ENCODE measurements around the gene ARL2BP. TPM values are rescaled to one million over a fixed set of nuclear protein-coding genes. Genes with fewer than 3 reads are reported as not detected.
"Not testable (repeated sequence)": the region's sequence is repeated elsewhere in the genome, so short reads cannot be mapped to it uniquely, and the experiment has no call there.

ARL2BP gene
- total RNA-seq, 1 donor from 2014 or later, result 43.3 TPM

DNA sequence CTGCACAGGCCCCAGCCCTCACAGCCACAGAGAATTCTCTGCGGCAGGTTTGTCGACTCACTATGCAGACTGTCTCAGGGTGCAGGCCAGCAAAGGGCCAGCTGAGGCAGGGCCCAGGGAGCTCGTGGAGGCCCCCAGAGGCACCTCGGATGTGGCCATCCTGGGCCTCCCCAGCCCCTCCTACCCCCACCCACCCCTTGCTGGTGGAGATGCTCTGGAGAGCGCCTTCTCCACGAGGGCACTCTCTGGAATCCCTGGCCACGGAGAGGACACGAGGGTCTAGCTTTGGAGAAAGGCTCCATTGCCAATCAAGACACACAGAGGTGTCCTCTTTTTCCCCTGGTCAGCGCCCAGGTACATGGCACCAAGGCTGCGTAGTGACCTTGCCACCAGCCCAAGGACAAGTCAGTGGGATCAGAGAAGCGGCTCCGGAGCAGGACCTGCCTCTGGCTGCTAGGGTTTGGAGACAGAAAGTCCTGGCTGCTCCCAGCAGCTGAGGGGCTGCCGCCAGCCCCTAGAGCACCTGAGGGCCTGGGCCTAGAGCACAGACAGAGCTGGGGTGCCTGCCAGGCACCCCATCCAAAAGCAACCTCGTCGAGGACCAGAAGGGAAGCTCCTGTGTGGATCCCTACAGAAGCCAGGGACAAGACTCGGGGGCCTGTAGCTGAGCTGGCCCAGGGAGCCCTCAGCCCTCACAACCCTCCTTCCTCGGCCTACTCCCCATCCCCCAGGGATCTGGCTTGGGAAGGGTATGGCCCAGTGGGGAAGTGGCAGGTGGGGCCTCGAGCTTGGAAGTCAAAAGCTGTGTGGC is 18.7 kb downstream of the ARL2BP start:
- no peak for DNase-seq (ENCODE audit: low spot score)

DNA sequence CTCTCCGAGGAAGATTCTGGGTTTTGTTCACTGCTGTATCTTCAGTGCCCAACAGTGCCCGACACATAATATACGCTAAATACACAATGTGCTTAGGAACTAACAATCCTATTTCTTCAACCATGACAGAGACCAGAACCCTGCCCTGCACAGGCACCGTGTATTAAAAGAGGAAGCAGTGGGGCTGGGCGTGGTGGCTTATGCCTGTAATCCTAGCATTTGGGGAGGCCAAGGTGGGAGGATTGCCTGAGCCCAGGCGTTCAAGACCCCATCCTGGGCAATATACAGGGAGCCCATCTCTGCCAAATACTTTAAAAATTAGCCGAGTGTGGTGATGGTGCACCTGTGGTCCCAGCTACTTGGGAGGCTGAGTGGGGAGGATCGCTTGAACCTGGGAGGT is 19.3 kb downstream of the ARL2BP start:
- no peak for DNase-seq (ENCODE audit: low spot score)

DNA sequence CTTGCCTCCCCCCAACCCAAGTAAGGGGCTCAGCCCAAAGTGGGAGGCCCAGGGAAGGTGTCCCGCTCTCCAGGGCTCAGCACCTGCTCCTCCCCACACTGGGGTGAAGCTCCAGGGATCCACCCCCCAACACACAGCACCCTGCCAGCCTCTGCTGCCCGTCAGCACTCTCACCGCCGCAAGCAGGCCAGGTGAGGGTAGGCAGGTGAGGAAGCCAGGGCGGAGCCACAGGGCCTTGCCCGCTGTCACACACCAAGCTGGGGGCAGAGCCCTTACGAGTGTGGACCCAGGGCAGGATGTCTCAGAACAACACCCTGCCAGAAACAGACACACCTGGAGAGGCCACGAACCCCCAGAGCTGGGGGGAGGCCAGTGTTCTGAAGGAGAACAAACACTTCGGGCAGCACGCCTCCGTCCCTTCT is 19.9 kb downstream of the ARL2BP start:
- no peak for DNase-seq (ENCODE audit: low spot score)

DNA sequence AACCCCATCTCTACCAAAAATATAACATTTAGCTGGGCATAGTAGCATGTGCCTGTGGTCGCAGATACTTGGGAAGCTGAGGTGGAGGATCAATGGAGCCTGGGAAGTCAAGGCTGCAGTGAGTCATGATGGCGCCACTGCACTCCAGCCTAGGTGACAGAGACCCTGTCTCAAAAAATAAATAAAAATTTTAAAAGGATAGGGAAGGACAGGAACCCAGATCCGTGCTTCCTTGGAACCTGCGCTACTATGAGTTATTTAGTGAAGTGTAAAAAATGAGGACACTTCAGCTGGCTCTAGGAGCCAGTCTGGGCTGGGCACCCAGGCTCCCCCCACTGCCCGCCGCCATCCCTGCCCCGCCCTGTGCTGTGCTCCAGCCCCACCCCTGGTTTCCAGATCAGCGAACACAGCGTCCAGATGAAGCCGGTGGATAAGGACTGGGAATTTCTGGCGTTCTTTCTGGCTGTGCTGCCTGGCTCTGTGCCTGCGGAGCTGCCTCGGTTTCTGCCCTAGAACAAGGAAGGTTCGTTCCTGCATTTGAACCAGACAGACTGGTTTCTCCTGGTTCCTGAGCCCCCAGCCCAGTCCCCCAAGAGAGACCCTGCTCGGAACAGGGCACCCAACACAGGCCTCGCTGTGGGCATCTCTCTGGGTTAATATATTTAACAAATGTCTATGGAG is 20.9 kb downstream of the ARL2BP start:
- DNase-seq (ENCODE audit: low spot score), result peak; percentile 86

DNA sequence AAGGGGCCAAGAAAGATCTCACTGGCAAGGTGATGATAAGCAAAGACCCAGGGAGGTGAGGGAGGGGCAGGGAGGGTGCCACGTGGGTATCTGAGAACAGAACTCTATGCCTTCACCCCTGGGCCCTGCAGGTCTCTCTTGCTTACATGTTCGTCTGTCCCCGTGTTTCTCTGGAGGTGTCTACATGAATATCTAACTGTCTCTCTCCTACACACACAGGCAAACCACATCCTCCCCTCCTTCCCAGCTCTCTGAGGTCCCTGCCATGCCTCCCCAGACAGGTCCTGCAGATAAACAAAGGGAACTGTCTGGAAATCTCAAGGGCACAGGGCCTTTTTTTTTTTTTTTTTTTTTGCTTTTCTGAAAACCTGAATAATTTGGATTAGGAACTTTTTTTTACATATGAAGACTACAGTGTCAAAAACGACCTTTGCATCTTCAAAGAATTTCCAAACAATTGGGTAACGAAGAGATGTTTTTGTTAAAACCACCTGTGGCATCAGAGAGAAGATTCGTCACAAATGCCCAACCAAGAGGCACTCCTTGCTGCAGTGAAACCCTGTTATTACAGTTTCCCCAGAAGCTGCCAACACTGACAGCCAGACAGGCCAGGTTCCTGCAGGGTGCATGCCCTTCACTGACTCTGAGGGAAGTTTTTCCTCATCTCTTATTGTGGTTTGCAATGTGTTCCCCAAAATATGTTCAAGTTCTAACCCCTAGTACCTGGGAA is 21.6 kb downstream of the ARL2BP start:
- DNase-seq (ENCODE audit: low spot score), result no peak

DNA sequence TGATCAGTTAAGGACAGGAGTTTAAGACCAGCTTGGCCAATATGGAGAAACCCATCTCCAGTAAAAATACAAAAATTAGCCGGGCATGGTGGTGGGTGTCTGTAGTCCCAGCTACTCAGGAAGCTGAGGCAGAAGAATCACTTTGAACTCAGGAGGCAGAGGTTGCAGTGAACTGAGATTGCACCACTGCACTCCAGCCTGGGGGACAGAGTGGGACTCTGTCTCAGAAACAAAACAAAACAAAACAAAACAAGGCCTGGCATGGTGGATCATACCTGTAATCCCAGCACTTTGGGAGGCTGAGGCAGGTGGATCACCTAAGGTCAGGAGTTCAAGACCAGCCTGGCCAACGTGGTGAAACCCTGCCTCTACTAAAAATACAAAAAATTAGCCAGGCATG is 22.3 kb downstream of the ARL2BP start:
- not testable (repeated sequence) for DNase-seq (ENCODE audit: low spot score)

DNA sequence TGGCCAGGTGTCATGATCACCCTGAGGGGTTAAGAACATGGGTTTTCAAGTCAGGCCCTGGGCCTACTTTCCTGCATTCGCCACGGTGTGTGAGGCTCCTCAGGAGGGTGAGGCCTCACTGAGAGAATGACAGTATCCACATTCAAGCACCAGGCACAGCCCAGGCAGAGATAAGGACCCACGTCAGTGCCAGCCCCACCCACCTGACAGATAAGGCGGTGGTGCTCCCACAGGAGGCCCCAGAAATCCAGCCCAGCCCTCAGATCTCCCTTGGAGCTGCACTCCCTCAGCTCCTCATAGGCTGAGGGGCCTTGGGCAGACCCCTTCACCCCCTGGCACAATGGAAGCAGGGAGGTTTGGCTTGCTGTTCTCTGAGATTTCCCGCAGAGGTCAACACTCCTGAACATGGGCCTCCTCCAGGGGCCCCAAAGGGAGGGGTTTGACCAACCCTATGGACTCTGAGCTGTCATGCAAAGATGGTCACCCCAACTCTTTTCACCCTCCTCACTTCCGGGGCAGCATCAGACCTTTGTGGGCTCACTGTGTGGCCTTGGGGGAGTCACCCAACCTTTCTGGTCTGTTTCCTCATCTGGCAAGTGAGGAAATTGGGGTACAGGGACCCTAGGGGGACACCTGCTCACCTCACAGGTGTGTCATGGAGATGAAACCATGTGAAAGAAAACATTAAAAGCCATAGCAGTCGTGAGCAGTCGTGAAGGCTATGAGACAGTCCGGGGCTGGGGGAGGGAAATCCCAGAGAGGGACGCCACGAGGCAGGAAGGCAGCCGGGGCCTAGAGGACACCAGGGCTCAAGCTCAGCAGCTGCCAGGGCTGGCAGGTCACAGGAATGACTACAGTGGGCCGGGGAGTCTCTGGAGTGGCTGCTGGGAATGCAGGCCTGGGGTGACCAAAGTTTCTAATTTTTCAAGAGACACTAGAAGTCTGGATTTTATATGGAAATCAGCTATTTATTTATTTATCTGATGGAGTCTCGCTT is 24.0 kb downstream of the ARL2BP start:
- no peak for DNase-seq (ENCODE audit: low spot score)

DNA sequence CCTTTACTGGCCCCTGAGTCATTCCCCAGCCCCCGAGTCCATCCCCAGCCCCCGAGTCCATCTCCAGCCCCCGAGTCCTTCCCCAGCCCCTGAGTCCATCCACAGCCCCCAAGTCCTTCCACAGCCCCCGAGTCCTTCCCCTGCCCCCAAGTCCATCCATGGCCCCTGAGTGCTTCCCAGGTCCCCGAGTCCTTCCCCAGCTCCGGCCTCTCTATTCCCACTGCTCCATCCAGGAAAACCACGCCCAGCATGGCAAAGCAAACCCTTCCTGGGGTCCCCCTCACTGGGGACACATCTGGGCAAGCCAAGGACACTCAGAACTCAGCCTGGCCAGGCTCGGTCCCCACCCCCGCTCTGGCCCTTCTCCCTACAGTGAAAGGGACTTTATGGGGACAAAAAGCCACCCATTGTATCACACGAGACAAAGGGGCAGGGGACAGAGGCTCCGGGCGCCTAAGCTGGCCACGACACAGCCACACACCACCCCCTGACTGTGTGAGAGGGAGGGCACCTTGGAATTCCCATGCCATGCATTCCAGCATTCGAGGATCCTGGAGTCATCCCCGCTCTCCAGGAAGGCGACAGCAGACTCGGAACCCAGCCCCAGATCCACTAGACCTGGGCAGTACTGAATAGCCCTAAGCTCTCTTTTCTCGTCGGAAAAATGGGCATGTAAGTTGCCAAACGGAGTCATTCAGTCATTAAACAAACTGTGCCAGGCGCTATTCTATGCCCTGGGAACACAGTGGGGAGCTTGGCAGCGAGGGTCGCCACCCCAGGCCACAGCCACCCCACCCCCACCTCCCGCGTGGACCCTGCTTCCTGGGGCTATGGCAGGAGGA is 25.4 kb downstream of the ARL2BP start:
- no peak for DNase-seq (ENCODE audit: low spot score)

DNA sequence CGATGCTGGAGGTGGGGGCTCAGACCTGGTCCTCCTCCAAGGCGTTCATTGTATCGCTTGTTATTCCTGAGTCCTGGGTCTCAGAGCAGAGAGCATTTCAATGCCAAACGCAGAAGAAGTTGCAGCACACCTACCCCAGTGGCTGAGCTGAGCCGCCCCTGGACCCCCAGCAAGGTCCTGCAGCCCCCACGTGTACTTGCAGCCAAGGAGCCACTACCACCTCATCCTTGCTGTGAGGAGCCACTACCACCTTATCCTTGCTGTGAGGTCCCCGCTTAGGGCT is 25.9 kb downstream of the ARL2BP start:
- no peak for DNase-seq (ENCODE audit: low spot score)

DNA sequence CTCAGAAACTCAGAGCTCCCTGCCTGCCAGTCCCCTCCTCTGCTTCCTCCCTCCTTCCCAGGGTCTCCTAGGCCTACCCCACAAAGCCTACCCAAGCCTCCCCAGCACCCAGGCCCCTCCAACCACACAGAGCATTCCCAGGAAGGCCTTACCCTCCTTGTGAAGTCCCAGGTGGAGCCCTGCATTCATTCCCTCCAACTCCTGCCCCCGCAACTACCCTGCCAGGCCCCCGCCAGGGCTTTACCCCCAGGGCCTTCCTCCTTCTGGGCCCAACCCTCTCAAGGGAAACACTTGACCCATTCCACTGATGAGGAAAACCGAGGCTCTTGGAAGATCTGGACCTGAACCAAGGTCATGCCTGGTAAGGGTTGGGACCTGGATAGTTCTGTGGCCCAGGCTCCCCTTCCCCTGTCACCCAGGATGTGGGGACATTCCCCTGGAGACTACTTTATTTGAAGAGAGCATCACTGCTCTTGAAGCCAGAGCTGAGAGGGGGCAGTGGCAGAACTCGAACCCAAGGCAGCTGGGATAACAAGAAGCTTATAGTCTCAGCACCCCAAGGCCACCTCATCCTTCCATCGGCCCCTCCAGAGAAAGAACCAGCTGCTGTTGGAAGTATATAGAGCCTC is 26.9 kb downstream of the ARL2BP start:
- DNase-seq (ENCODE audit: low spot score), result no peak

DNA sequence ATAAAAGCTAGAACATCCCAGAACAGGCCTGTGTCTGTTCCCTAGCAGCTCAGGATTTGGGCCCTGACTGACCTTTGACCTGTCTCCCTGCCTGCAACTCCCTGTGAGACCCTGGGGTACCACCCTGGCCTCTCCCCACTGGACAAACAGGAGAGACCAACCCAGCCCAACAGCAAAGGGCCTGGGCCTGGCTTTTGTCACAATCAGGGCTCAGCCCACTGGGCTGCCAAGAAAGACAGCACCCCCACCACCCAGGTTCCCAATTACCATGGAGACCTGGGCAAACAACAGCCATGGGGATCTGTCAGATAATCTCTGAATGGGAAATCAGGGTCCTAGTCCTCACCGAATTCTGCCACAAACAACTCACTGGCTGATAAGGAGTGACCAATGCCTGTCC is 28.3 kb downstream of the ARL2BP start:
- no peak for DNase-seq (ENCODE audit: low spot score)

DNA sequence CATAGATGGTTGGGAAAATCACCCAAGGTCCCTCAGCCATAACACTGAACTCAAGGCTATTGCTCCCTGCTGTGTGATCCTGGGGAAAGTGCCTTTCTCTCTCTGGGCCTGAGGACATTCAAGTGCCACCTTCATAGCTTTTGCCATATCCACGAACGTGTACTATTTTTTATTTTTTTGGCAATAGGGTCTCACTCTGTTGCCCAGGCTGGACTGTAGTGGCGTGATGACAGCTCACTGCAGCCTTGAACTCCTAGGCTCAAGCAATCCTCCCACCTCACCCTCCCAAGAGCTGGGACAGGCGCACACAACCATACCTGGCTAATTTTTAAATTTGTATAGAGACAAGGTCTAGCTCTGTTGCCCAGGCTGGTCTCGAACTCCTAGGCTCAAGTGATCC is 28.8 kb downstream of the ARL2BP start:
- no peak for DNase-seq (ENCODE audit: low spot score)

DNA sequence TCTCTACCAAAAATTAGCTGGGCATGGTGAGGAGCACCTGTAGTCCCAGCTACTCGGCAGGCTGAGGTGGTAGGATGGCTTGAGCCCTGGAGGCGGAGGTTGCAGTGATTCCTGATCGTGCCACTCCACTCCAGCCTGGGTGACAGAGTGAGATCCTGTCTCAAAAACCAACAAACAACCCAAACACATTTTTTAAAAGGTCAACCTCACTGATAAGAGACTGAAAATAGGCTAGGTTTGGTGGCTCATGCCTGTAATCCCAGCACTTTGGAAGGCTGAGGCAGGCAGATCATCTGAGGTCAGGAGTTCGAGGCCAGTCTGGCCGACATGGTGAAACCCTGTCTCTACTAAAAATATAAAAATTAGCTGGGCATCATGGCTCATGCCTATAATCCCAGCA is 30.9 kb downstream of the ARL2BP start:
- not testable (repeated sequence) for DNase-seq (ENCODE audit: low spot score)

DNA sequence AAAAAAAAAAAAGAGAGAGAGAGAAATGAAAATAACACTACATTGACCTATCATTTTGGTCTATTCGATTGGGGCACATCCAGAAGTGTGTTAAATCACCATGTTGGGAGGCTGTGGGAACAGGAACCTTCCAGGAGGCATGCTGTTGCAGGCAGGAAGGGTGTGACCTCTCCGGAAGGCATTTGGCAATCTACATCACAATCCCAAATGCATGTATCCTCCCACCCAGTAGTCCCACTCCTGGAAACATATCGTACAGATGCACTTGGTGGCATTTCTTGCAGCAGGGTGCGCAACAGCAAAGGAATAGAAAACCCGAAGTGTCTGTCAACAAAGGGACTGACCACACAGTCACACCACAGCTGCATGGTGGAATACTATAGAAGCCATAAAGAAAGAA is 31.5 kb downstream of the ARL2BP start:
- DNase-seq (ENCODE audit: low spot score), result no peak

DNA sequence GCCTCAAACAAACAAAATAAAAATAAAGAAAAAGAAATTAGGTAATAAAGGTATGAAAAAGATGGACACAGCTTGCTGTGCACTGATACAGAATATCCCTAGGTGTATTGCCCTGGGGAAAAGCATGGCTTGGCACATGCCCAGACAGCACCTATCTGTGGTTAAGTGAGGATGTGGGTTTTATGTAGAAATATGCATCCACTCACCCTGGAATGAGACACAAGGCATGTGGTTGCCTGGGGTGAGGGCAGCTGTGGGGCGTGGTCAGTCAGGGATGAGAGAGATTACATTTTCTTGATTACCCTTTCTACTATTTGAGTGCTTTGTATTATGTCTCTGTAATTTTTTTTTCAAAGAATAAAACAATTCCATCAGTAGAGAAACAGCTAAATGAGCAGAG is 32.5 kb downstream of the ARL2BP start:
- no peak for DNase-seq (ENCODE audit: low spot score)

DNA sequence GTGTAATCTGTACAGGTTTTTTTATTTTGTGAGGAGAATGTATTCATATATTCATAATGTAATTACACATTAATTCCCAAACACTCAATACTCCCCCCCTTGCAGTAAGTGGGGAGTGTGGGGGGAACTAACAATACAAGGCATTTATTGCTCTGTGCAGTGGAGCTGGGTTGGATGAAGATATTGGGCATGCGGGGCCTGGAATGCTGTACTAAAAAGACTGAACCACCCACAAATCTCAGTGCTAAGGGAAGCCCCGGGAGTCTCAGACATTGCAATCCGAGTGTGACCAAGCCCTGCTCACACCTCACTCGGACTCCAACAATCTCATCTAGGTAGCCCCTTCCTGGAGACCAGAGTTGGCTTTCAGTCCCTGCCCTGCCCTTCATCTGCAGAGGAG is 33.4 kb downstream of the ARL2BP start:
- DNase-seq (ENCODE audit: low spot score), result no peak

DNA sequence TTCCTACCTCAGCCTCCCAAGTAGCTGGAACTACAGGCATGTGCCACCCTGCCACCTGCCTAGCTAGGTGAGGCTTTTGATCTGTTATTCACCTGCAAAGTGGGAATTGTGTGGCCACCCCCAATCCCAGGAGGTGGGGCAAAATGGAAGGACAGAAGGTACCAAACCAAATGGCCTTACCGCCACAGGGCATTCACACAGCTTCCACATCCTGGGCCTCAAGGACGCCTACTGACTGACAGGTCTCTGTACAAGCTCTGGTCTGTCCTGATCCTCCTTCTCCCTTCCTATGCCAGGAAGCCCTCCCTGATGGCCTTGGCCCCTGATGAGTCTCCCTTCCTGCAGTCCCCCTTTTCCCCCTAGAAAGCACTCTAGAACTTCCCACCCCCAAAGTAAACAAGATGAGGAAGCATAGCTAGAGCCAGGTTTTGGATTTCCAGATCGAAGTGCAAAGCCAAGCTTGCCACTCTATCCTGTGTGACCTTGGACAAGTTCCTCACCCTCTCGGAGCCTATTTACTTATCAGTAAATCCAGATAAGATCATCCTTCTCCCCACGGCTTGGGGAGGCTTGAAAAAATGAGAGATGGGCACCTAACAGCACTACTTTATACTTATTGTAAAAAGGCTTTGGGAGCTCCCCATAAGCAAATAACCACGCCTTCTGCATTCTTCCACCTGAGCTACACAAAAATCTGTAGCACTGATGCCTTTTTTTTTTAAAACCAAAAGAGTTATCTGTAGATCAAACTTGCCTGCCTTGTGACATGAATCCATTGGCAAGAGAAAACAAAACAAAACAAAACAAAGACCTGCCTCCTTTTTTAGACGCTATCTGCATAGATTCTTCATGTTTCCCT is 35.0 kb downstream of the ARL2BP start:
- no peak for DNase-seq (ENCODE audit: low spot score)

DNA sequence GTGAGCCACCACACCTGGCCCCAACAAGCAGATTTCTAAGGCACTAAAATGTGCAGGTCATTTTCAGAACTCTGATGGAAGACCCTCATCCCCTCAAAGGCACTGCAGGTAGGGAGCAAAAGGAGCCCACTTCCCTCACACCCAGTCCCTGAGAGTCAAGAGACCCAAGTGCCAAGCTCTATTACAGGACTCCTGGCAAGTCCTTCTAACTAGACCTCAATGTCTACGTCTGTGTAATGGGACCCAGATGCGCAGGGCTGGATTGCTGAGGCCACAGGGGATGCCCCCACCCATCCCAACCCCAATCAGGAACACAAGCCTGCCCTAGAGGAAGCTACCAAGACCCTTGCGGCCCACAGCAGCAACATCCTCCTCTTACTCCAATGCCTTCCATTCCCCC is 36.7 kb downstream of the ARL2BP start:
- no peak for DNase-seq (ENCODE audit: low spot score)

DNA sequence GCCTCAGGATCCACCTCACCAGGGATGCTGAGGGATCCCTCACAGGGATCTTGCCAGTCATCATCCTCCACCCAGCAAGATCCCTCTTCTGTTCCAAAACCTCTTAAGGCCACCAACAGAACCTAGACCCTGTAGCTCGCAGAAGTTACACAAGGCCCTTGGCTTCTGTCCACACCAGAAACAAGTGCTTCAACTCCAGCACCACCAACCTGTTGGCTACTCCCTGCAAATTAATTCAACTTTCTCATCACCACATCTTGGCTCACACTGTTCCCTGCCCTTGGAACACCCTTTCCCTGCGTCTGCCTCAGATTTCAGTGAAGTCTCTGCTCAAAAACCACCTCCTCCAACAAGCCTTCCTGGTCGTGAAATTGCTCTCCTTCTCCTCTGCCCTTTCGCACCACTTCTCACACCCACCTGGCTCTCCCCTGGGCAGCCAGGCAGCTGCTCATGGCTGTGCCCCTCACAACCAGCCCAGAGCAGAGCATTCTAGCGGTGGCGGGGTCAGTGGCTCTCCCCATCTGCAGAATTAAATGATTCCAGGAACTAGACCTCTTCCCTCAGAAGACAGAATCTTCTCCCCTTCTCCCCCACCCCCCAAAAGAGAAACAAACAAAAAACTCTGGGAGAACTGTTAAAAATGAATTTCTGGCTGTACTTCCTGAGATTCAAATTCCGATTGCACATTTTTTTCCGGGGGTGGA is 37.6 kb downstream of the ARL2BP start:
- peak; percentile 39 for DNase-seq (ENCODE audit: low spot score)
